ENCODE measurements around the gene ZNF320.
A peak's percentile ranks its signal among the peaks of the same experiment; 100 is the strongest.
"Not testable (repeated sequence)": the region's sequence is repeated elsewhere in the genome, so short reads cannot be mapped to it uniquely, and the experiment has no call there.

The ZNF320 gene

DNA sequence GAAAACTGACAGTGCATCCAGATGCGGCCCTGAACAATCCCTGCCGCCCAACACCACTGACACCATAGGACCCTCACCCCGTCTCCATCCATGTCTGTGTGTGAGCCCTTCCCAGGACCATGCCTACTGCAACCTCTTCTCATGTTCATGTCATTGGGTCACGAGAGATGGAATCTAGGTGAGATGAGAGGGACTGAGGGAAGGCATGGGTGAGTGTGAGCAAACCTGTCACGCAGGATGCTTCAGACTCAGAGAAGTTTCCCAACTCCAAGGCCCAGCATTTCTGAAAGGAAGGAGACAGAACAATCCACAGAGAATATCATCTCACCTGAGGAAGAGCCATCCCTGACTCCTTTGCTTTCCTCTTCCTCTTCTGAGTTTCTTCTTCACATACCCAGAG is 20.1 kb upstream of the ZNF320 start:
- no peak for DNase-seq

DNA sequence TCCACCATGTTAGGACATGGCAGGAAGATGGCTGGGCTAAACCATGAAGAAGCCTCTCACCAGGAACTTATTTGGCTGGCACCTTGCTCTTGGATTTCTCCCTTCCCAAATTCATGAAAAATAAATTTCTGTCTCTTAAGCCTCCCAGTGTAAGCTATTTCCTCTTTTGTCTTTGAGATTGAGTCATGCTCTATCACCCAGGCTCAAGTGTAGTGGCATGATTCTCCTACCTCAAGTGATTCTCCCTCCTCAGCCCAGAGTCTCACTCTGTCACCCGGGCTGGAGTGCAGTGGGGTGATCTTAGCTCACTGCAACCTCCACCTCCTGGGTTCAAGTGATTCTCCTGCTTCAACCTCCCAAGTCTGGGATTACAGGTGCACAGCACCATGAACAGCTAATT is 13.2 kb upstream of the ZNF320 start:
- DNase-seq, result no peak

DNA sequence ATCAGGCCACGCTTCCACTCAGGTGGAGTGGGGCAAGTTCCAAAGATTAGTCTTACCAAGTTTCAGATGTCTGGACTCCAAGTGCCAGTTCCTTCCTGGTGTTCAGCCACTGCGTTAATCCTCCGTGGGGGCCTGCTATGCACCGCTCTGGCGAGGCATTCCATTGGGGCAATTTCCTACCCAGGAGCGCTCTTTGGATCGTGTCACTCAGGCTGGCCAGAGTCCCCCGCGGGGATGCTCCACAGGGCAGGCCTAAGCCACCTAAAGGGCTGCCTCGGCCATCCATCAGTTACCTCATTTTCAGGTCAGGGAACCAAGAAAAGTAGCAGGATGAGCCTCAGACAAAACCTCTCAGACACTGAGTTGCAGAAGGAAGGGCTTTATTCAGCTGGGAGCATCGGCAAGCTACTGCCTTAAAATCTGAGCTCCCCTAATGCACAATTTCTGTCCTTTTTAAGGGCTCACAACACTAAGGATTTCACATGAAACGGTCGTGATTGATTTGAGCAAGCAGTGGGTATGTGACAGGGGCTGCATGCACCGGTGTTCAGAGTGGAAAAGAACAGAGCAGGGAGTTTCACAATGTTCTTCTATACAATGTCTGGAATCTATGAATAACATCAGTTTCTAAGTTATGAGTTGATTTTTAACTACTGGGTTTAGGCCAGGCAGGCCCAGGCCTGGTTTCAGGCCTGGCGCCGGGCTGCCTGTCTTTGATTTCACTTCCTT is 6.8 kb upstream of the ZNF320 start:
- DNase-seq, result not testable (repeated sequence)

DNA sequence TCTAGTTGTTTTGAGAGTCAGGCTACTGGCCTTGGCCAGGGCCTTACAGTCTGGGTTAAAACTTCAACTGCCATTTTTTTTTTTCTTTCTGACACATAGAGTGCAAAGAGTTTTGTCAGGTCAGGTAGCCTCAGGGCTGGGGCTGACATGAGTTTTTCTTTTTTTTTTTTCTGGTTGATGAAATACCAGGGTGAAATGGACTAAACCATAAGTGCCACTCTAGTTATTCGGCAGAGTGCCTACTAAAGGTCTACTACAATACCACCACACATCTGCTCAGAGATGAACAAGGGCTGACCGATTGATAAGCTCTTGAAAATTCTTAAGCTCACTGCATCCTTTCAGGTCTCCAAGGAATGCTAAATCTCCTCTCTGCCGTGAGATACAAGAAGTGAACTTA is 4.4 kb upstream of the ZNF320 start:
- DNase-seq, result no peak

DNA sequence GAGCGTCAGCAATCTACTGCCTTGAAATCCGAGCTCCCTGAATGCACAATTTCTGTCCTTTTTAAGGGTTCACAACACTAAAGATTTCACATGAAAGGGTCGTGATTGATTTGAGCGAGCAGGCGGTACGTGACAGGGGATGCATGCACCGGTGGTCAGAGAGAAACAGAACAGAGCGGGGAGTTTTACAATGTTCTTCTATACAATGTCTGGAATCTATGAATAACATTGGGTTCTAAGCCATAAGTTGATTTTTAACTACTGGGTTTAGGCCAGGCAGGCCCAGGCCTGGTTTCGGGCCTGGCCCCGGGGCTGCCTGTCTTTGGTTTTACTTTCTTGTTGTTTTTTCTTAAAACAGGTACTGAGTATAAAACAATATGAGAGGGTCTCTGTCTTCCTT is 1.2 kb upstream of the ZNF320 start:
- not testable (repeated sequence) for DNase-seq

DNA sequence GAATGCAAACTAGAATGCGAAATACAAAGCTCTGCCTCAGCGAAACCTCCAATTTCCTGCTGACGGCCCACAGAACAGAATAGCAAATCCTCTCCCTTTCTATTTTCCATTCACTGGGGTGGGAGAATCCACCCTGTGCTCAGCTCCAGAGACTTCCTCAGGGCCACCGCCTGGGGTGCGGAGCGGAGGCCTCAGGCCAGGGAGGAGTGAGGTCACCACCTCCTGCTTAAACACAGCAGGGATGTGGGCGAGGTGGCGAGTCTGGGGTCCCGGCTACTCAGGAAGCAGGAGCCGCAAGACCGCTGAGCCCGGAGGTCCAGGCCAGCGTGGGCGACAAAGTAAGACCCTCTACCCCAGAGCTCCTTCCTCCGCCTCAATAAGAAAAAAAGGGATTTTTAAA is 666 bp upstream of the ZNF320 start:
- no peak for DNase-seq

DNA sequence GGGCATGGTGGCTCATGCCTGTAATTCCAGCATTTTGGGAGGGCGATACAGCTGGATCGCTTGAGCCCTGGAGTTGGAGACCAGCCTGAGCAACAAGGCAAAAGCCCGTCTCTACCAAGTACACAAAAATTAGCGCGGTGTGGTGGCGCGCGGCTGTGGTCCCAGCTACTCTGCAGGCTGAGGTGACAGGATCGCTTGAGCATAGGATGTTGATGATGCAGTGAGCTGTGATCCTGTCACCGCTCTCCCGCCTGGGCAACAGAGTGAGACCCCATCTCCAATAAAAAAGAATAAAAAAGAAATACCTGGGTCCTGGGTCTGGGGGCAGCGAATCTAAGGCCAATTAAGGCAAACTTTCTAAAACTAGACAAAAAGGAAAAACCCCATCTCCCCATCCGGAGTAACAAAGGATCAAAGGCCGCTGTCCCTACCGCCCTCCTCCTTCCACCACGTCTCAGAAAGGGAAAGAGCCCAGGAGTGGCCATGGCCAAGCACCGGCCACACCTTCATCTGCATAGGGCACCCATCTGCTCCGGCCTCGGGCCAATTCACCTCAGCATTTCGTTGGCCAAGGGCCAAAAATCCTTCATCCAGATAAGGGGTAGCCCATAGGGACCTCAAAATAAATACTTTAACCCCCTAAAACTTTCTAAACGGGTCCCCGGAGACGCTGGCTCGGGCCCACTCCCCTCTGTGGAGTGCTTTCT is 851 bp downstream of the ZNF320 start:
- DNase-seq, result peak; percentile 14

DNA sequence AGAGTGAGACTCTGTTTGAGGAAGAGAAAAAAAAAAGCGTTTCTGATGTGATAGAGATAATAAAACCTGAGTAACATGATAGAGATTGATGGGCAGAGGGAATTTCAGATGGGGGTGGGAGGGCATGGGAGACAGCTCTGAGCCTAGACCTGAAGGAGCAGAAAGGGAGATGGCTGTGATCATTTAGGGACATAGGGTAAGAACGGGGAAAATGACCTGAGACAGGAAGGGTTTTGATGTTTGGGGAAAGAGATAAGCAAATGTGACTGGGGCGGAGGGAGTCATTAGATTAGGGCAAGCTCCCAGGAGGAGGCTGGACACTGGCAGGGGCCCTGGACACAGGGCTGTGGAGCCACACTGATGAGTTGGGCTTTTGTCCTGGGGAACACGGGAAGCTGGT is 6.1 kb downstream of the ZNF320 start:
- no peak for DNase-seq

DNA sequence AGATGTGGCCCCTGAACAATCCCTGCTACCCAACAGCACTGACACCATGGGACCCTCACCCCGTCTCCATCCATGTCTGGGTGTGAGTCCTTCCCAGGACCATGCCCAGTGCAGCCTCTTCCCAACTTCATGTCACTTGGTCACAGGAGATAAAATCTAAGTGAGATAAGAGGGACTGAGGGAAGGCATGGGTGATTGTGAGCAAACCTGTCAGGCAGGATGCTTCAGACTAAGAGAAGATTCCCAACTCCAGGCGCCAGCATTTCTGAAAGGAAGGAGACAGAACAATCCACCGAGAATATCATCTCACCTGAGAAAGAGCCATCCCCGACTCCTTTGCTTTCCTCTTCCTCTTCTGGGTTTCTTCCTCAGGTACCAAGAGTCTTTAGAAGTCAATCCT is 7.5 kb downstream of the ZNF320 start:
- DNase-seq, result no peak

DNA sequence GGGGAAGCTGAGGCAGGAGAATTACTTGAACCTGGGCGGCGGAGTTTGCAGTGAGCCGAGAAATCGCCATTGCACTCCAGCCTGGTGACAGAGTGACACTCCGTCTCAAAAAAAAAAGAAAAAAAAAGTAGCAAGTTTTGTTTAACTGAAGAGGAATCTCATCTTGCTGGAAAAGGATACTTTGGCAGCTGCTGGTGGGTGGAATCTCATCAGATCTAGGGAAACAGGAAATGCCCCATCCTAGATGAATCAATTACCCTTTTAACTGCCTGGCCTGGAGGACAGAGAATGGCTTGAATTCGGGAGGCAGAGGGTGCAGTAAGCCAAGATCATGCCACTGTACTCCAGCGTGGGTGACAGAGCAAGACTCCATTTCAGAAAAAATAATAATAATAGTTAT is 8.4 kb downstream of the ZNF320 start:
- DNase-seq, result no peak

DNA sequence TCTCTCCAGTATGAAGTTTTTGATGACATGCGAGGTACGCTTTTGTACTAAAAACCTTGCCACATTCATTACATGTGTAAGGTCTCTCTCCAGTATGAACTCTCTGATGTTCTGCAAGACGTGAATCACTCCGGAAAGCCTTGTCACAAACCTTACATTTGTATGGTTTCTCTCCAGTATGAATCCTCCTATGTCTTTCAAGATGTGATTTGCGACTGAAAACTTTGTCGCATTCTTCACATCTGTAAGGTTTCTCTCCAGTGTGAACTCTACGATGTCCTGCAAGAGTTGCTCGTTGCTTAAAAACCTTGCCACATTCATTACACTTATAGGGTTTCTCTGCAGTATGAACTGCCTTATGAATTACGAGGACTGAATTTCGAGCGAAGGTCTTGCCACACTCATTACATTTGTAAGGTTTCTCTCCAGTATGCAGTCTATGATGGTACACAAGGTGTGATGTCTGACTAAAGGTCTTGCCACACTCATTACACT is 16.5 kb downstream of the ZNF320 start:
- no peak for DNase-seq

DNA sequence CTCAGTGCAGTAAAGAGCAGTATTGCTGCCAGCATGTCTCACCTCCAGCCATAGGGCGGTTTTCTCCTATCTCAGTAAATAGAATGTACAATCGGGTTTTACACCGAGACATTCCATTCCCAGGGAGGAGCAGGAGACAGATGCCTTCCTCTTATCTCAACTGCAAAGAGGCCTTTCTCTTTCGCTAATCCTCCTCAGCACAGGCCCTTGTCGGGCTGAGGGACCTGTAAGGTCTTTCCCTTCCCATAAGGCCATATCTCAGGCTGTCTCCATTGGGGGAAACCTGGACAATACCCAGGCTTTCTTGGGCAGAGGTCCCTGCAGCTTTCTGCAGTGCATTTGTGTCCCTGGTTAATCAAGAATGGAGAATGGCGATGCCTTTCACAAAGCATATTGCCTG is 24.4 kb downstream of the ZNF320 start:
- not testable (repeated sequence) for DNase-seq

DNA sequence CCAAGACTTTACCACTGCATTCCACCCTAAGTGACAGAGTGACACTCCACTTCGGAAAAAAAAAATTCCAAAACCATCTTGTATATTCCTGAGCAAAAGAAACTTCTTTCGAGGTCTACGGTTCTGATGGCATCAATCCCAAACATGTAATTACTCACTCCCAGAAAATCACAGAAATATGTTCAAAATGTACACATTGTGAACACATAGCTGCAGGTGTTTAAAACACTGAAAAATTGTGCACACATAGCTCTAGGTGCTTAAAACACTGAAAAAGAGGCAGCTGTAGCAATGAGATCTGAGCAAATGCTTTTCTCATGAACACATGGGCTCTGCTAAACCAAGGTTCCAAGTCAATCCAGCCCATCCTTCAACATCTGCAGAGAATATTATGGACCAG is 26.0 kb downstream of the ZNF320 start:
- DNase-seq, result no peak

DNA sequence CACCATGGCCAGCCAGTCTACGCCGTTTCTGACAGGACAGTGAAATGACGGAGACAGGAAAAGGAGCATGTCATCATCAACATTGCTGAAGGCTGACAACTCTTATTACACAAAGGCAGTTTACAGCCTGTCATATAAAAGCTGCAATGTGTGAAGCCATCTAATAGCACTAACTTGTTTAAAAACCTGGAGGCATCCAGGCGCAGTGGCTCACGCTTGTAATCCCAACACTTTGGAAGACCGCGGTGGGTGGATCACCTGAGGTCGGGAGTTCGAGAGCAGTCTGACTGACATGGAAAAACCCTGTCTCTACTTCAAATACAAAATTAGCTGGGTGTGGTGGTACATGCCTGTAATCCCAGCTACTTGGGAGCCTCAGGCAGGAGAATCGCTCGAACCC is 29.4 kb downstream of the ZNF320 start:
- not testable (repeated sequence) for DNase-seq

DNA sequence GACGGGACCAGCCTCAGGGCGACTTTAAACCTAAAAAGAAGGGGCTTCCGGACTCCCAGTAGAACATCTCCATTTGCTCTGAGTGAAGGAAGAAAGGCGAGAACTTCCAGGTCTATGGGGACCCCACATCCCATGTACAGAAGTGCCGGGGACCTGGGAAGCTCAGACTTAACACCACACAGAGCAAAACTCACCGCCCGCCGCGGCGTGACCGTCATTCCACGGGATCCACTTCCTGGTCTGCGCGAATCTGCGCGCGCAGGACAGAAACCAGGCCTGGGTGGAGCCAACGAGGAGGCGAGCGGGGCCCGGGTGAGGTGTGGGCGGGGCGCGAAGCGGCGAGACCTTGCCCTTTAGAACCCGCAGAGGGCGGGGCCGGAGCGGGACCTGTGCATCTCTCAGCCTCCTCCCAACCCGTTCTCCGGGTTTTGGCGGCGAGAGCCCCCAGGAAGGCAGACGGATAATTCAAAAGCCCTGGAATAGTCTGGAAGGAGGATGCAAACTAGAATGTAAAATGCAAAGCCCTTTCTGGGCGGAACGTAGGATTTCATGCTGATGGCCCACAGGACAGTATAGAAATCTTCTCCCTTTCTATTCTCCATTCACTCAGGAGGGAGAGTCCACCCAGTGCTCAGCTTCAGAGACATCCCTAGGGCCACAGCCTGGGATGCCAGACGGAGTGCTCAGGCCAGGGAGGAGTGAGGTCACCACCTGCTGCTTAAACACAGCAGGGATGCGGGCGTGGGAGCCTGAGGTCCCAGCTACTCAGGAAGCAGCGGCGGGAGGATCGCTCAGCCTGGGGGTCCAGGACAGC is 39.9 kb downstream of the ZNF320 start, which contains the start of gene ZNF468:
Gene ZNF468, minus strand, starts transcription at position 242 of the 814 bp plus-strand sequence. CDS start 3,347 bp downstream, outside the sequence.
- DNase-seq, result peak; percentile 61

DNA sequence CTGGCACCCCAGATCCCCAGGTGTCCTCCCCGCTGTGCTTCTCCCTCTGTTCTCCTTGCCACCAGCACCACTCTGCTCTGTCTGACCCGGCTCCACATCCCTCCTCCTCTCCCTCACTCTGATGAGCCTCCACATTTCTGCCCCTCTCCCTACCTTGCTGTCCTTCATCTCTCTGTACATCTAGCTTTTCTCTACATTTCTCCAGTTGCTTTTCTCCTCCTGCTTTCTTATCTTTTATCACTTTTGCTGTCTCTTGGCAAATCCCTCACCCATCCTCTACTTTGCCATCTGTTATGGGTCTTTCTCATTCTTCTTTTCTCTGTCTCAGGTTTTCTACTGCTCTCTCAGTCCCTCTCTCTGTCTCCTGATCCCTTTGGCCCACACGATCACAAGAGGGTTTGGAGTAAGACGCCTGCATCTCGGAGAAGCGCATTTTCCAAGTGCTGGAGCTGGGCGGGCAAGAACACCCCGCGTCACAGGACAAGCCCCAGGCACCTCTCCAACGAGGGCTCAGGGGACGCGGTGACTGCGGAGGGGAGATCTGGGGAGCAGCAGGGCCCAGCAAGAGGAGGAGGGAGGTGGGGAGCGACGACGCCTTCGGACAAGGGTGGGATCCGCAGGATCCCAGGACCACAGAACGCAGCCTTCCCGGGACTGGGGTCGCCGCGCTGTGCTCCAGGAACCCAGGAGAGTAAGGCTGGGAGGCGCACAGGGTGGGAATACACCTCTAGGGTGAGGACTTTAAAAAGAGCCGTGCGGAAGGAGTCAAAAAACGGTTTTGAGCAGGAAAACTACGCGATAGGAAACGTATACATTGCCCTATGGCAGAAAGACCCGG is 40.7 kb downstream of the ZNF320 start:
- DNase-seq, result peak; percentile 7

All from fibroblast of skin of right biceps (primary cell).